Measurements from ENCODE around the gene USP32.
A peak's percentile ranks its signal among the peaks of the same experiment; 100 is the strongest.

USP32 gene

DNA sequence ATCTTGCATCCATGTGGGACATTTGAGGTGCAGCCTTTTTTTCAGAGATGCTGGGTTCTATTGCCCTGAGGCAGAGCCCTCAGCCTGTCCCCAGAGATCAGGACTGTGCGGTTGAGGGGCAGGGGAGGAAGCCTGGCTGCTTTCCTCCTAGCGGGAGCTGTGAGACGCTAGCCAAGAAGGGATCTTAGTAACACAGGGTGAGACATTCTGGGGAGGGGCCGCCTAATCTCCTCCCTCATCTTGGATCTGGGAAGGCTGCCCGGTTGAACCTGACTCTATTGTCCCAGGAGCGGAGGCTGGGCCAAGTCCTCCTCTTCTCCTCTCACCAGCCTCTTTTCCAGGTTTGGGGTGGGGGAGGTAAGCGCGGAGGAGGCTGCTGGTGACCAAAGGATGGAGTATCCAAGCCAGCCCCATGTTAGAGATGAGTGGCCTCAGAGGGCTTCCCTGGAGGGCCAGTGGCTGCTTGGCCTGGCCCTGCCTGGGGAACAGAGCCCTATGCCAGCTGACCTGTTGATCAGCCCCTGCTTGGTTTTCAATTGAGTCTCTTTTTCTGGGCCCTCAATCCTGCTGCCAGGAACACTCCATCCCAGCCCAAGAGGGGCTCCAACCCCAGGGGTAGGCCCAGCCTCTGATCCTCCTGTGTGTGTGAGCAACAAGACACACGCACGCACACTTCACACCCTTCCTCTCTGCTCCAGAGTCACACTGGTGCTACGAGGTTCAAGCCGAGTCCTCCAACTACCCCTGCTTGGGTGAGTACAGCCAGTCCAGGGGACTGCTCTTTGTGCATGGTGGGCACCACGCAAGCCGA is 237.1 kb downstream of the USP32 start:
- DNase-seq (ENCODE audit: low spot score) = no peak

GRCh38 chr17:60153606-60154390 is 238.1 kb downstream of the USP32 start:
- no peak for DNase-seq (ENCODE audit: low spot score)

- no peak for DNase-seq (ENCODE audit: low spot score)
Measured at GRCh38 chr17:60151355-60151754, 240.6 kb downstream of the USP32 start.

DNA sequence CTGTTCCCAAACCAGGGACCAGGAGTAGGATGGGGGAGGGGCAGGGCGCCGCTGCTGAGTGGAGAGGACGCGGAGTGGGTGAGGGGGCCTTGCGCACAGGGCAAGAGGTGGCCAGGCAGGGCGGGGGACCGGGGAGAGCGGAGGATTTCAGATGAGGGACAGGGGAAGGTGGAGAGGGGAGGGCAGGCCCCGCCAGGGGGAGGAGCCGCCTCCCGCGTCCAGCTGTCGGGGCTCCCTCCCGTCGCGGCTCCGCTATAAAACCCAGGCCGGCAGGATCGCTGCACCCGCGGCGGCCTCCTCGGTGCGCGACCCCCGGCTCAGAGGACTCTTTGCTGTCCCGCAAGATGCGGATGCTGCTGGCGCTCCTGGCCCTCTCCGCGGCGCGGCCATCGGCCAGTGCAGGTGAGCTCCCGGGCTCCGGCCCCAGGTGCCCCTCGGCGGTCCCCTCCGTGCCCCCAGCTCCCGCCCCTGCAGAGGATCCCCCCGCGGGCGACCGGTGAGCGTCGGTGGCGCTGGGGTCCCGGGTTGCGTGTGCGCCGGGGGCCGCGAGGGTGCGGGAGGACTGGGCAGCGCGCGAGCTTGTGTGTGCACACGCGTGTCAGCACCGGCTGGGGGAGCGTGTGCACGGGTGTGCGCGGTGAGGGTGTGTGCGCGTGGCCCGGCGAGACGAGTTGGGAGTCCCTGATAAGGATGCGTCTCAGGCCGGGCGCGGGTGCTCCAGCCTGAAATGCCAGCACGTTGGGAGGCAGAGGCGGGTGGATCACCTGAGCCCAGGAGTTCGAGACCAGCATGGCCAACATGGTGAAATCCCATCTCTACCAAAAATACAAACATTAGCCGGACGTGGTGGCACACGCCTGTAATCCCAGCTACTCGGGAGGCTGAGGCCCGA is 242.0 kb downstream of the USP32 start, which contains the start of gene CA4:
TSS of gene CA4 (plus strand) at position 283 of the 892 bp plus-strand sequence. CDS start at position 345, 62 bp downstream.
- no peak for DNase-seq (ENCODE audit: low spot score)

GRCh38 chr17:60148373-60148772 is 243.6 kb downstream of the USP32 start:
- DNase-seq (ENCODE audit: low spot score) = no peak

GRCh38 chr17:60147553-60148223 is 244.2 kb downstream of the USP32 start:
- no peak for DNase-seq (ENCODE audit: low spot score)

- DNase-seq (ENCODE audit: low spot score) = no peak
Measured at GRCh38 chr17:60146206-60146605, 245.7 kb downstream of the USP32 start.

GRCh38 chr17:60145006-60145935 is 246.7 kb downstream of the USP32 start:
- no peak for DNase-seq (ENCODE audit: low spot score)

GRCh38 chr17:60142872-60143499 is 248.9 kb downstream of the USP32 start:
- DNase-seq (ENCODE audit: low spot score) = peak; percentile 76

DNA sequence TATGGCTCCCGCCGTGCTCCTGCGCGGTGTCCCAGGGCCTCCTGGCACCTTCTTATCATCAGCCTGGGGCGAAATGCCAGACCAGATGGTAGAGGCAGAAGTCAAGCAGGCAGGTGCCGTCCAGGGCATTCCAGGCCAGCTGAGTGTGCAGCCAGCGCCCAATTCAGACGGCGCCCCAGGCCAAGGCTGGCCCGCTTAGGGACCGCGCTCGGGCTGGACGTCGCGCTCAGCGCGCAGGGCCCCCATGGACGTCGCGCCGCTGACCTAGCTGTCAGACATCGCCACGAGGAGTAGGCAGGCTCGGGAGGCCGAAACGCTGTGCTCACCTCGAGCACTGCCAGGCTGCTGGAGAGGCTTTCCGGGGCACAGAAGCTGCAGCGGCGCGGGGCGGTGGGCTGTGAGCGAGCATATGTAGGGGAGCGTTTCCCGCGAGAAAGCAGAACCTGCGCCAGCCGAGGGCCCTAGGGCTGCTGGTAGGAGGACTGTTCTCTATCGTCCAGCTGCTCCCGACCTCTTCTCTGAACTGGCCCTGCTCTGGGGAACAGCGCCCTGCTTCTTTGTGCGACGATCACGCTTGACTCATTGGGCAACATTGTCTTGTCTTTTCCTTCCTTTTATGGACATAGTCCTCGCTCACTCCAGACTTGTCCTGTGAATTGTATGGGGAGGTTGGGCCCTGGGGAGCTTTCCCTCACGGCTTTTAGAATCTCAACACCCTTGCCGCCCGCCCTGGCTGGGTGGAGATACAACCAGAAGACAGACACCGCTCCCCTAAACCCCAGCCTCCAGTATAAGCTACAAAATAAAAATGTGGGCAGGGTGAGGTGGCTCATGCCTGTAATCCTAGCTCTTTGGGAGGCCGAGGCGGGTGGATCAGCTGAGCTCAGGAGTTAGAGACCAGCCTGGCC is 250.6 kb downstream of the USP32 start:
- no peak for DNase-seq (ENCODE audit: low spot score)

- peak; percentile 37 for DNase-seq (ENCODE audit: low spot score)
Measured at GRCh38 chr17:60139438-60140285, 252.3 kb downstream of the USP32 start.

DNA sequence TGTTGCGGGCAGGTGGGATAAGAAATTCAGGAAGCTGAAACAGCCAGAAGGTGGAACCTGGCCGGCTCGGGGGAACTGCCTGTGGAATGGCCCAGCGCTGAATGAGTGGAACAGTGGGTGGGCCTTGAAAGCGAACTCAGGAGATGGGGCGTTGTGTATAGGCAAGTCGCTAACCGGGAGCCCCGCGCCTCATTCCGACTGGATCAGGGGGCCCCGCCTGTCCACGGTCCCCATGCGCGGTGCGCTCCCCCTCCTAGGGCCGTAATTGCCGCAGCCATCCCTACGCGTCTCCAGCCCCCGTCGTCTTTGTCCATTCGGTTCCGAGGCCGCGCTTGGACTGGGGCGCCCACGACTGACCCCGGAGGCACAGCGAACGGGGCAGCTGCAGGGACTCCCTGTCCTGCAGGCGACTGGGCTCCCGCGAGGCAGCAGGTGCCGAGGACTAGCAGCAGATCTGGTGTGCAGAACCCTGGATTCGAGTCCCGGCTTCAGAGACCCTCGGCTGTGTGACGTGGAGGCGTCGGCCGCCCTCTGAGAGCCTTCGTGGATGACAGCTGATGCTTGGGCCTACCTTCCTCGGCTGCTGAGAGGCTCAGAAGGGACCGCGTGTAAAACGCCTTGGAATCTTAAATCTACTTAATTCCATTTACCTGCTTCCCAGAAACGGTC is 253.0 kb downstream of the USP32 start:
- no peak for DNase-seq (ENCODE audit: low spot score)

DNA sequence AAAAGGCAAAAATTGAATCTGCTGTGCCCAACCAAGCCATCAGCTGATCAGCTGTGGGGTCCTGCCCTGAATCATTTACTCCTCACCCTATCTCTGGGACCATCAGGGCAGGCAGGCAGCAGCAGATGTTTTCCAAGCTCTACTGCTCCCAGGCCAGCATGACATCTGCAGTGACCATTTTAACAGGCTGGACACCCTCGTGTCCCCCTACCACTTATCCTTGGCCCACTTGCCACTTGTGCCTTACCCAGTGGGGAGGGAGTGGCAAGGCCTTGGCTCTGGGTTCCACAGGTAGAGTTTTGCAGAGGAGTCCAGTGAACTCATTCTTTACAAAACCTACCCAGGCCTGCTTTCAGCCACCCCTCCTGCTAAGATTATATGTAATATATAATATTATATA is 254.2 kb downstream of the USP32 start:
- DNase-seq (ENCODE audit: low spot score) = no peak

DNA sequence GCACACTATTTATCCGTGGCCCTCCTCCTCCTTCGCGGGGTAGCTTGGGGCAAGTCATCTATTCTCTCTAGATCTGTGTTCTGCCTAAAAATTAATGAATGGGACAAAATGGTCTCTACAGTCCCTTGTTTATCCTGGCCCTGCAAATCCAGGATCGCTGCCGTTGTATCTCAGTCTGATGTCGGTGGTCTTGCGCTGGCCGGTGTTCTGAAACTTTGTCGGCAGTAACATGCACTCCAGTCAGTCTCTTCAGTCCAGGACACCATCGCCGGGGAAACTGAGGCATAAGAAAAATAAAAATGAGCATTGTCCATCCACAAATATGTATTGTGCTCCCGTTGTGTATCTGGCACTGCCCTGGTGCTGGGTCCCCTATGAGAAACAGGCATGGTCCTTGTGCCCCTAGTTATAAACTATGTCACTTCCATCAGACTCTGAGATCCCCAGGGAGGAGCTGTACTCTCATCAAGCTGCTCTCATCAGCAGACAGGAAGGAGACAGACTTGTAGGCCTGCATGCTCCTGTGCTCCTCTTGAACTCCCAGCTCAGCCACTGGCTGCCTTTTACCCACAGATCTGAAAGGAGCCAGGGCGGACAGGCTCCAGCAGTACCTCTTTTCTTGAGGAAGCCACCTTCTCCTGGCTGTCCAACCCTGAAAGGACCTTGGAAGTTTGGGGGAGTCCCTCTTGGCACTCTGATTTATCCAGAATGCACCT is 255.8 kb downstream of the USP32 start:
- DNase-seq (ENCODE audit: low spot score) = no peak

- peak; percentile 86 for DNase-seq (ENCODE audit: low spot score)
Measured at GRCh38 chr17:60135151-60135950, 256.6 kb downstream of the USP32 start.
